ENCODE results near the gene NYAP2.

- TF ChIP-seq CTCF (IDR thresholded peaks at IDR 0.05) (no peak), POLR2A (IDR thresholded peaks at IDR 0.05) (no peak)
Measured at GRCh38 chr2:225381609-225382008, 17.9 kb upstream of the NYAP2 start.

Data from Peyer's patch (tissue), 4 donors.